GM12878 (cell line): Measurements from ENCODE around the gene EPHA5.

ENCODE experiments used
- ASH2L ChIP-seq: fragments of 300-600, 200-600 bp; sonication (generic); IDR thresholded peaks from 2 replicates; pipeline ENCODE4 v1.6.1; 2017; ENCODE audit warnings: low read depth, mild to moderate bottlenecking, borderline replicate concordance
- BHLHE40 ChIP-seq, 2 experiments: fragments of 450-650 bp in 1 of 2; IDR thresholded peaks; 2 replicates each; pipeline ENCODE4 v1.6.1; 2011 to 2017; ENCODE audit warnings: low read depth in 2 of 2, borderline replicate concordance in 1 of 2, improper control_type of control experiment in 1 of 2, low read length in 1 of 2, mild to moderate bottlenecking in 1 of 2
- CREM ChIP-seq: IDR thresholded peaks from 2 replicates; pipeline ENCODE4 v1.6.1; 2014; ENCODE audit warnings: antibody characterized with exemption, low read depth
- EZH2 ChIP-seq: IDR thresholded peaks from 2 replicates; pipeline ENCODE4 v1.6.1; 2012; ENCODE audit warnings: low read depth, mild to moderate bottlenecking, control low read depth, inconsistent platforms, low read length, borderline replicate concordance; ENCODE audit not compliant: control insufficient read depth
- FOXK2 ChIP-seq: fragments of 450-650 bp; IDR thresholded peaks from 2 replicates; pipeline ENCODE4 v1.6.1; 2017; ENCODE audit warnings: mild to moderate bottlenecking, moderate library complexity
- NFYB ChIP-seq: IDR thresholded peaks from 2 replicates; pipeline ENCODE4 v1.6.1; 2011; ENCODE audit warnings: low read depth, mild to moderate bottlenecking, low read length, improper control_type of control experiment, moderate library complexity; ENCODE audit not compliant: insufficient read depth
- ZNF274 ChIP-seq: IDR thresholded peaks from one replicate; pipeline ENCODE4 v1.8.0; 2011; ENCODE audit not compliant: insufficient read length, insufficient read depth
- TF ChIP-seq, protein P1 (sequence below), 3 experiments: IDR thresholded peaks in 2 of 3; conservative IDR thresholded peaks in 1 of 3; 2 replicates each; pipeline ENCODE4 v1.5.1; 2011; ENCODE audit warnings: low read depth in 3 of 3, low read length in 3 of 3, mild to moderate bottlenecking in 3 of 3, control low read depth in 2 of 3, moderate library complexity in 2 of 3, inconsistent platforms in 1 of 3, mixed read lengths in 1 of 3; ENCODE audit not compliant: control insufficient read depth in 2 of 3, insufficient read depth in 1 of 3; ENCODE audit errors: extremely low read depth in 1 of 3
- TF ChIP-seq, protein P2 (sequence below): fragments of 450-650 bp; IDR thresholded peaks from 2 replicates; pipeline ENCODE4 v1.6.1; 2017; ENCODE audit warnings: mild to moderate bottlenecking

DNA sequence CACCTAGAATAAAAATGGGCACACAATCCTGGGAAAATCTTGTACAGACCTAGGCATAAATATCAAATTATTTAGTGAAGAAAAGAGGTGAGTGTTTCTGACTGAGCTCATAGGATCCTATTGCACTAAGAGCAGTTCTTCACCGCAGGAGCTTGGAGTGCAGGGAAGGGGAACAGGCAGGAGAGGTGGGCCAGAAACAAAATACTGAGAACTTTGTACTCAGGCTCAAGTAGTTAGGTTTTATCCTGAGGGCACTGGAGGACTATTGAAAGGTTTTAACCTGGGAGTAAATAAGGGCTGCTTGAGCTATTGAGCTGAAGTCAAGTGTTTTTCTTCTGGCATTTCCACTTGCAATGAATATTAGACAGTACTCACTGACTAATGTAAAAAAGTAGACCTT is 12.2 kb downstream of the EPHA5 start:
- TF ChIP-seq, protein P1, sequence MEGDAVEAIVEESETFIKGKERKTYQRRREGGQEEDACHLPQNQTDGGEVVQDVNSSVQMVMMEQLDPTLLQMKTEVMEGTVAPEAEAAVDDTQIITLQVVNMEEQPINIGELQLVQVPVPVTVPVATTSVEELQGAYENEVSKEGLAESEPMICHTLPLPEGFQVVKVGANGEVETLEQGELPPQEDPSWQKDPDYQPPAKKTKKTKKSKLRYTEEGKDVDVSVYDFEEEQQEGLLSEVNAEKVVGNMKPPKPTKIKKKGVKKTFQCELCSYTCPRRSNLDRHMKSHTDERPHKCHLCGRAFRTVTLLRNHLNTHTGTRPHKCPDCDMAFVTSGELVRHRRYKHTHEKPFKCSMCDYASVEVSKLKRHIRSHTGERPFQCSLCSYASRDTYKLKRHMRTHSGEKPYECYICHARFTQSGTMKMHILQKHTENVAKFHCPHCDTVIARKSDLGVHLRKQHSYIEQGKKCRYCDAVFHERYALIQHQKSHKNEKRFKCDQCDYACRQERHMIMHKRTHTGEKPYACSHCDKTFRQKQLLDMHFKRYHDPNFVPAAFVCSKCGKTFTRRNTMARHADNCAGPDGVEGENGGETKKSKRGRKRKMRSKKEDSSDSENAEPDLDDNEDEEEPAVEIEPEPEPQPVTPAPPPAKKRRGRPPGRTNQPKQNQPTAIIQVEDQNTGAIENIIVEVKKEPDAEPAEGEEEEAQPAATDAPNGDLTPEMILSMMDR (IDR thresholded peaks at IDR 0.05 in 2 of 3, conservative IDR thresholded peaks at IDR 0.05 in 1 of 3; ENCODE audit: control insufficient read depth in 2 of 3, extremely low read depth in 1 of 3, insufficient read depth in 1 of 3, low read depth in 3 of 3, low read length in 3 of 3) = no peak
- no peak for TF ChIP-seq ZNF274
- TF ChIP-seq NFYB = no peak
- TF ChIP-seq ASH2L = no peak
- no peak for TF ChIP-seq EZH2
- TF ChIP-seq, protein P2, sequence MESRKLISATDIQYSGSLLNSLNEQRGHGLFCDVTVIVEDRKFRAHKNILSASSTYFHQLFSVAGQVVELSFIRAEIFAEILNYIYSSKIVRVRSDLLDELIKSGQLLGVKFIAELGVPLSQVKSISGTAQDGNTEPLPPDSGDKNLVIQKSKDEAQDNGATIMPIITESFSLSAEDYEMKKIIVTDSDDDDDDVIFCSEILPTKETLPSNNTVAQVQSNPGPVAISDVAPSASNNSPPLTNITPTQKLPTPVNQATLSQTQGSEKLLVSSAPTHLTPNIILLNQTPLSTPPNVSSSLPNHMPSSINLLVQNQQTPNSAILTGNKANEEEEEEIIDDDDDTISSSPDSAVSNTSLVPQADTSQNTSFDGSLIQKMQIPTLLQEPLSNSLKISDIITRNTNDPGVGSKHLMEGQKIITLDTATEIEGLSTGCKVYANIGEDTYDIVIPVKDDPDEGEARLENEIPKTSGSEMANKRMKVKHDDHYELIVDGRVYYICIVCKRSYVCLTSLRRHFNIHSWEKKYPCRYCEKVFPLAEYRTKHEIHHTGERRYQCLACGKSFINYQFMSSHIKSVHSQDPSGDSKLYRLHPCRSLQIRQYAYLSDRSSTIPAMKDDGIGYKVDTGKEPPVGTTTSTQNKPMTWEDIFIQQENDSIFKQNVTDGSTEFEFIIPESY = no peak
- no peak for TF ChIP-seq CREM
- no peak for TF ChIP-seq FOXK2
- no peak for TF ChIP-seq BHLHE40 (IDR thresholded peaks at IDR 0.05; ENCODE audit: borderline replicate concordance in 1 of 2, low read depth in 2 of 2, low read length in 1 of 2)
